RWPE2 (cell line): ENCODE data around the gene AUNIP.

Source experiments
- ATAC-seq: fragments of 200-7000 bp; cut with Tn5 transposase; 3 replicates; pipeline ENCODE4 v1.9.1; 2021; ENCODE audit warnings: low read depth
- DNase-seq: peaks from one replicate; pipeline ENCODE4 v3.0.0-alpha.2; 2020; ENCODE audit warnings: low spot score
- H3K27ac ChIP-seq: fragments of 450-650 bp; 2 replicates; pipeline ENCODE4 v1.5.1; 2017; ENCODE audit warnings: mild to moderate bottlenecking; ENCODE audit not compliant: poor library complexity, severe bottlenecking
- H3K27me3 ChIP-seq: fragments of 250-450 bp; sonication (Bioruptor Pico); 2 replicates; pipeline ENCODE4 v1.5.1; 2021; ENCODE audit warnings: mild to moderate bottlenecking, moderate library complexity; ENCODE audit not compliant: insufficient read depth, poor library complexity, severe bottlenecking
- H3K36me3 ChIP-seq: fragments of 250-450 bp; sonication (Bioruptor Pico); 2 replicates; pipeline ENCODE4 v1.5.1; 2020; ENCODE audit warnings: low read depth, mild to moderate bottlenecking, moderate library complexity
- H3K4me1 ChIP-seq: fragments of 250-450 bp; sonication (Bioruptor Pico); 2 replicates; pipeline ENCODE4 v1.5.1; 2021; ENCODE audit warnings: mild to moderate bottlenecking, moderate library complexity; ENCODE audit not compliant: insufficient read depth, poor library complexity, severe bottlenecking
- H3K4me3 ChIP-seq: fragments of 250-450 bp; sonication (Bioruptor Pico); 2 replicates; pipeline ENCODE4 v1.5.1; 2021; ENCODE audit warnings: mild to moderate bottlenecking, moderate library complexity; ENCODE audit not compliant: severe bottlenecking
- H3K9me3 ChIP-seq: fragments of 250-450 bp; sonication (Bioruptor Pico); 2 replicates; pipeline ENCODE4 v1.5.1; 2021; ENCODE audit warnings: mild to moderate bottlenecking, moderate library complexity; ENCODE audit not compliant: severe bottlenecking
- TF ChIP-seq, protein P1 (sequence below): fragments of 450-650 bp; IDR thresholded peaks from one replicate; pipeline ENCODE4 v1.5.1; 2017; ENCODE audit warnings: mild to moderate bottlenecking, moderate library complexity; ENCODE audit not compliant: poor library complexity, severe bottlenecking

AUNIP gene, protein sequence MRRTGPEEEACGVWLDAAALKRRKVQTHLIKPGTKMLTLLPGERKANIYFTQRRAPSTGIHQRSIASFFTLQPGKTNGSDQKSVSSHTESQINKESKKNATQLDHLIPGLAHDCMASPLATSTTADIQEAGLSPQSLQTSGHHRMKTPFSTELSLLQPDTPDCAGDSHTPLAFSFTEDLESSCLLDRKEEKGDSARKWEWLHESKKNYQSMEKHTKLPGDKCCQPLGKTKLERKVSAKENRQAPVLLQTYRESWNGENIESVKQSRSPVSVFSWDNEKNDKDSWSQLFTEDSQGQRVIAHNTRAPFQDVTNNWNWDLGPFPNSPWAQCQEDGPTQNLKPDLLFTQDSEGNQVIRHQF

DNA sequence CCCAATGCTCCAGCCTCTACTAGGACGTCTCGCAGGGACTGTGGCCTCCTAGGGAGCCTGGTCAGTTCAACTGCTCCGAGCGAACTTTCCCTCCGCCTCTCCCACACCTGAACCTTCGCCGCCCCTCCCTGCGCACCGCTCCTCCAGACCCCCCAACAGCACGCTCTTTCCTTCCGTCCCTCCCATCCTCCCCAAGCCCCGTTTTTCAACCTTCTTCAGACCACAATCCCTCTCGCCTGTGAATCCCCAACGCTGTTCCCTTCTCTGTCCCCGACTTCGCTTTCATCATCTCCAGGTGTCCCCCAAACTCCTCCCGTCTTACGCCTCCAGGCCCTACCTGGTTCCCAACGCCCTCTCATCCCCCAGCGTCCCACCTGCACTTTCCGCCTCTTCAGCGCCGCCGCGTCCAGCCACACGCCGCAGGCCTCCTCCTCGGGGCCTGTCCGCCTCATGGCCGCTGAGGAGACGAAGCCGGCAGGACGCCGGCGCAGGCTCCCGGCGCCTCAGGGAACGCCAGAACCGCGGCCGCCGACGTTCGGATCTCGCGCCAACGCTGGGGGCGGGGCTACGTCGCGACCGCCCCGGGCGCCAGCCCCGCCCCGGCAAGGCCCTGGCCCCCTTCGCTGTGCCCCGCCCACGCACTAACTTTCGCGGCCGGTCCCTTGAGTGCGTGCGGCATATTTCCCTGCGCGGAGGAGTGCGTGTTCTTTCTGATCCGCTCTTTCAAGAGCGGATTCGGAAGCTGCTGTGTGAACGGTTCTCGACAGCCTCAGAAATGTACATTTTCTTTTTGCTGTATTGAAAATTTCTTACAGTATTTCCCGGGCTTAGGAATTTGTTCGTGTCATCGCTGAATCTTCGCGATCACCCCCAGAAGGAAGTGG lies at the start of gene AUNIP:
AUNIP (minus strand) TSS at position 552 of the 884 bp plus-strand sequence; CDS start at position 452, 100 bp downstream.
- TF ChIP-seq, protein P1, sequence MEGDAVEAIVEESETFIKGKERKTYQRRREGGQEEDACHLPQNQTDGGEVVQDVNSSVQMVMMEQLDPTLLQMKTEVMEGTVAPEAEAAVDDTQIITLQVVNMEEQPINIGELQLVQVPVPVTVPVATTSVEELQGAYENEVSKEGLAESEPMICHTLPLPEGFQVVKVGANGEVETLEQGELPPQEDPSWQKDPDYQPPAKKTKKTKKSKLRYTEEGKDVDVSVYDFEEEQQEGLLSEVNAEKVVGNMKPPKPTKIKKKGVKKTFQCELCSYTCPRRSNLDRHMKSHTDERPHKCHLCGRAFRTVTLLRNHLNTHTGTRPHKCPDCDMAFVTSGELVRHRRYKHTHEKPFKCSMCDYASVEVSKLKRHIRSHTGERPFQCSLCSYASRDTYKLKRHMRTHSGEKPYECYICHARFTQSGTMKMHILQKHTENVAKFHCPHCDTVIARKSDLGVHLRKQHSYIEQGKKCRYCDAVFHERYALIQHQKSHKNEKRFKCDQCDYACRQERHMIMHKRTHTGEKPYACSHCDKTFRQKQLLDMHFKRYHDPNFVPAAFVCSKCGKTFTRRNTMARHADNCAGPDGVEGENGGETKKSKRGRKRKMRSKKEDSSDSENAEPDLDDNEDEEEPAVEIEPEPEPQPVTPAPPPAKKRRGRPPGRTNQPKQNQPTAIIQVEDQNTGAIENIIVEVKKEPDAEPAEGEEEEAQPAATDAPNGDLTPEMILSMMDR: no peak
- peak; percentile 81 for ATAC-seq
- H3K27ac ChIP-seq: peak within 1 kb of the TSS; percentile 60
- peaks cover 1% of the 10 kb centered on the region for H3K9me3 ChIP-seq
- peaks cover 14% of the 10 kb centered on the region for H3K4me1 ChIP-seq
- no peaks in the 10 kb centered on the region for H3K27me3 ChIP-seq
- H3K4me3 ChIP-seq: peak within 1 kb of the TSS; percentile 90
- peaks cover 20% of the 10 kb centered on the region for H3K36me3 ChIP-seq
- peak; percentile 83 for DNase-seq

DNA sequence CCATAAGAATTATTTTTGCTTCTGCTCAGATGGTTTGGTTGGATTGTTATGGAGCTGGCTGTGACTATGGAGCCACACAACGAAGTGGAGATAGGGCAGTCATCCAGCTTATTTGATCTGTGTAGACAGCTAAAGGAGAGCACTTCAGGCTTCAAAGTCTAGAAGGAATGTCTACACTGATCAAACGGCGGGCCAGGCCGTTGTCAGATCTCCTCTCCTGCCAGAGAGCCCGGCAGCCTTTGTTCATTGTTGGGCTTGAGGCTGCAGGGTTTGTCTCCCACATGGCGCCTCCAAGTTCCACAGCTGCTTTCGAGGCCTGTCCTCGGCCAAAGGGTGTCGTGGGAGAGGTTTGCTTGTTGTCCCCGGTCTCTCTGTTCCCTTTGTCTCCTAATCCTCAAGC lies 49.8 kb upstream of the AUNIP start:
- ATAC-seq: no peak
- Histone ChIP-seq H3K36me3 (peaks cover 12% of the 10 kb centered on the region), H3K4me1 (peaks cover 17% of the 10 kb centered on the region), H3K4me3 (no peak overlapping the region), H3K27ac (no peak overlapping the region), H3K9me3 (no peaks in the 10 kb centered on the region), H3K27me3 (no peaks in the 10 kb centered on the region)
- DNase-seq: no peak
- TF ChIP-seq, protein P1: no peak

DNA sequence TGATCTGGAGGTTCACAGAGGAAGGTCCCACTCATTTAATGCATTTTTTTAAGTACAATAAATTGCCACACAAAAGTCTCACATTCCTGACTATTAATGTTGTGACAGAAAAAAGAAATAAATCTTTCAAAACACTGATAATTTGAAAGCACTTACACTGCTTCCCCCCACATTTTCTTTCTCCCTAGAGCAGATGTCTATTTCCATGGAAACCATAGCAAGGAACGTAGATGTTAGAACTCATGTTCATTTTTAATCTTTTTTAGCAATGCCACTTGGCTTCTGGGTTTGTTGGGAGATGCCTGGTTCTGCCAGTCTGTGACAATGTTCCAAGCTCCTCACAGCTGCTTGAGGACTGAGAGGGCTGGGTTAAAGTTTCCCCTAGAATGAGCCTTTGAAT lies 48.9 kb upstream of the AUNIP start:
- DNase-seq: no peak
- Histone ChIP-seq H3K27ac (no peak overlapping the region), H3K36me3 (peaks cover 21% of the 10 kb centered on the region), H3K4me1 (peaks cover 23% of the 10 kb centered on the region), H3K4me3 (no peak overlapping the region), H3K27me3 (no peaks in the 10 kb centered on the region), H3K9me3 (no peaks in the 10 kb centered on the region)
- no peak for ATAC-seq
- TF ChIP-seq, protein P1: no peak

DNA sequence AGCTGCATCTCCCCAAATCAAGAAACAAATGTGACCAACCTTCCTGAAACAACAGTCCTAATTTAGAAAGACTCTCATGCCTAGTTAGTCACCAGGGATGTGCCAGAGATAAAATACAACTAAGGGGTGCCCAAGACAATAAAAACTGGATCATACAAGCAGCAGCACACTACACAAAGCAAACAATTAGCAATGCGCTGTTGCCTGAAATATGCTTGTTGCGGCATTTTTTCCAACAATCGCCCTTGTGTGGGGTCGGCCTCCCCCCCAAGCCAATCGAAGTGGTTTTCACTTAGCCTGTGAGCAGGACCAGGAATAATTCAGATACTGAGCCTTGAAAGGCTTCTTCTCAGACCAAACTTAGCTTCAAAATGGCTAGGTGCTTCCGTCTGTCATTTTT lies 48.3 kb upstream of the AUNIP start:
- ATAC-seq (no peak), DNase-seq (no peak)
- Histone ChIP-seq H3K9me3 (no peaks in the 10 kb centered on the region), H3K27me3 (no peaks in the 10 kb centered on the region), H3K36me3 (peaks cover 27% of the 10 kb centered on the region), H3K27ac (no peak overlapping the region), H3K4me1 (peaks cover 21% of the 10 kb centered on the region), H3K4me3 (no peak overlapping the region)
- TF ChIP-seq, protein P1: no peak
